SK-N-SH treated with all-trans-retinoic acid at 6 μM for 48 hours (cell line): ENCODE results near the gene ANKRD42.

Source experiments
- ESRRG ChIP-seq: fragments of 250-450 bp; sonication (Bioruptor Pico); IDR thresholded peaks from 2 replicates; pipeline ENCODE4 v1.6.1; 2021; ENCODE audit warnings: mild to moderate bottlenecking
- GLIS3 ChIP-seq: fragments of 250-450 bp; sonication (Bioruptor Pico); IDR thresholded peaks from 2 replicates; pipeline ENCODE4 v1.5.0; 2020; ENCODE audit warnings: mild to moderate bottlenecking, moderate library complexity
- ISL1 ChIP-seq: fragments of 250-450 bp; sonication (Bioruptor Pico); IDR thresholded peaks from 2 replicates; pipeline ENCODE4 v2.1.2; 2022; ENCODE audit warnings: mild to moderate bottlenecking, moderate library complexity
- OSR1 ChIP-seq: fragments of 250-450 bp; sonication (Bioruptor Pico); IDR thresholded peaks from 2 replicates; pipeline ENCODE4 v1.8.0; 2022; ENCODE audit warnings: moderate library complexity, mild to moderate bottlenecking, inconsistent platforms
- RARB ChIP-seq: fragments of 250-450 bp; sonication (Bioruptor Pico); IDR thresholded peaks from 2 replicates; pipeline ENCODE4 v1.8.0; 2021; ENCODE audit warnings: mild to moderate bottlenecking, moderate library complexity
- SNAI2 ChIP-seq: fragments of 250-450 bp; sonication (Bioruptor Pico); IDR thresholded peaks from 2 replicates; pipeline ENCODE4 v1.5.0; 2020; ENCODE audit warnings: mild to moderate bottlenecking, moderate library complexity
- TOX ChIP-seq: fragments of 250-450 bp; sonication (Bioruptor Pico); IDR thresholded peaks from 2 replicates; pipeline ENCODE4 v1.8.0; 2021; ENCODE audit warnings: mild to moderate bottlenecking, moderate library complexity, borderline replicate concordance
- ZFP3 ChIP-seq: fragments of 250-450 bp; sonication (Bioruptor Pico); IDR thresholded peaks from 2 replicates; pipeline ENCODE4 v1.5.0; 2020; ENCODE audit warnings: mild to moderate bottlenecking, moderate library complexity
- ZNF565 ChIP-seq: fragments of 450-650 bp; formaldehyde crosslinking; conservative IDR thresholded peaks from 2 replicates; pipeline ENCODE4 v1.5.0; 2020; ENCODE audit warnings: low read depth, mild to moderate bottlenecking, moderate library complexity
- TF ChIP-seq, protein P1 (sequence below): fragments of 250-450 bp; sonication (Bioruptor Pico); IDR thresholded peaks from 2 replicates; pipeline ENCODE4 v1.5.1; 2021; ENCODE audit warnings: mild to moderate bottlenecking, moderate library complexity
- TF ChIP-seq, protein P2 (sequence below): fragments of 250-450 bp; sonication (Bioruptor Pico); IDR thresholded peaks from 2 replicates; pipeline ENCODE4 v1.8.0; 2020; ENCODE audit warnings: mild to moderate bottlenecking, moderate library complexity, borderline replicate concordance
- TF ChIP-seq, protein P3 (sequence below): fragments of 250-450 bp; sonication (Bioruptor Pico); IDR thresholded peaks from 2 replicates; pipeline ENCODE4 v1.5.0; 2020; ENCODE audit warnings: mild to moderate bottlenecking, moderate library complexity
- TF ChIP-seq, protein P4 (sequence below): fragments of 250-450 bp; sonication (Bioruptor Pico); IDR thresholded peaks from 2 replicates; pipeline ENCODE4 v1.5.1; 2020; ENCODE audit warnings: low read depth, mild to moderate bottlenecking, moderate library complexity
- TF ChIP-seq, protein P5 (sequence below): fragments of 250-450 bp; sonication (Bioruptor Pico); IDR thresholded peaks from 2 replicates; pipeline ENCODE4 v1.8.0; 2021; ENCODE audit warnings: low read depth, mild to moderate bottlenecking, moderate library complexity, borderline replicate concordance

DNA sequence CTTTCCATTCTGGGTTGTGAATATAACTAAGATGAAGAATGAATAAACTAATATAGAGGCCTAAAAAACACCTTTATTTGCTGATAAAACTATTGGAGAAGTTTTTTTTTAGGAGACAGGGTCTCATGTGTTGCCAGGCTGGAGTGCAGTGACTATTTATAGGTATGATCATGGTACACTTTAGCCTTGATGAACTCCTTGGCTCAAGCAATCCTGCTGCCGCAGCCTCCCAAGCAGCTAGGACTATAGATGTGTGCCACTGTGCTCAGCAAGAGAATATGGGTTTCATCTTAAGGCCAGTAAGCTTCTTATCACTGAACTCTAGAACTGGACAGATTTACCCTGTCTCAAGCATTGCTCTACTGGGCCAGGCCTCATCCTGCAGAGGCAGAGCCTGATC is 66.0 kb downstream of the ANKRD42 start:
- TF ChIP-seq, protein P1, sequence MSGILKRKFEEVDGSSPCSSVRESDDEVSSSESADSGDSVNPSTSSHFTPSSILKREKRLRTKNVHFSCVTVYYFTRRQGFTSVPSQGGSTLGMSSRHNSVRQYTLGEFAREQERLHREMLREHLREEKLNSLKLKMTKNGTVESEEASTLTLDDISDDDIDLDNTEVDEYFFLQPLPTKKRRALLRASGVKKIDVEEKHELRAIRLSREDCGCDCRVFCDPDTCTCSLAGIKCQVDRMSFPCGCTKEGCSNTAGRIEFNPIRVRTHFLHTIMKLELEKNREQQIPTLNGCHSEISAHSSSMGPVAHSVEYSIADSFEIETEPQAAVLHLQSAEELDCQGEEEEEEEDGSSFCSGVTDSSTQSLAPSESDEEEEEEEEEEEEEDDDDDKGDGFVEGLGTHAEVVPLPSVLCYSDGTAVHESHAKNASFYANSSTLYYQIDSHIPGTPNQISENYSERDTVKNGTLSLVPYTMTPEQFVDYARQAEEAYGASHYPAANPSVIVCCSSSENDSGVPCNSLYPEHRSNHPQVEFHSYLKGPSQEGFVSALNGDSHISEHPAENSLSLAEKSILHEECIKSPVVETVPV (CRISPR knock-in tag): no peak
- TF ChIP-seq, protein P2, sequence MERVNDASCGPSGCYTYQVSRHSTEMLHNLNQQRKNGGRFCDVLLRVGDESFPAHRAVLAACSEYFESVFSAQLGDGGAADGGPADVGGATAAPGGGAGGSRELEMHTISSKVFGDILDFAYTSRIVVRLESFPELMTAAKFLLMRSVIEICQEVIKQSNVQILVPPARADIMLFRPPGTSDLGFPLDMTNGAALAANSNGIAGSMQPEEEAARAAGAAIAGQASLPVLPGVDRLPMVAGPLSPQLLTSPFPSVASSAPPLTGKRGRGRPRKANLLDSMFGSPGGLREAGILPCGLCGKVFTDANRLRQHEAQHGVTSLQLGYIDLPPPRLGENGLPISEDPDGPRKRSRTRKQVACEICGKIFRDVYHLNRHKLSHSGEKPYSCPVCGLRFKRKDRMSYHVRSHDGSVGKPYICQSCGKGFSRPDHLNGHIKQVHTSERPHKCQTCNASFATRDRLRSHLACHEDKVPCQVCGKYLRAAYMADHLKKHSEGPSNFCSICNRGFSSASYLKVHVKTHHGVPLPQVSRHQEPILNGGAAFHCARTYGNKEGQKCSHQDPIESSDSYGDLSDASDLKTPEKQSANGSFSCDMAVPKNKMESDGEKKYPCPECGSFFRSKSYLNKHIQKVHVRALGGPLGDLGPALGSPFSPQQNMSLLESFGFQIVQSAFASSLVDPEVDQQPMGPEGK (CRISPR knock-in tag): no peak
- TF ChIP-seq GLIS3 (CRISPR knock-in tag) (no peak), RARB (no peak), TOX (CRISPR knock-in tag) (no peak), ISL1 (CRISPR knock-in tag) (no peak), ZNF565 (CRISPR knock-in tag) (no peak), ZFP3 (CRISPR knock-in tag) (no peak), ESRRG (CRISPR knock-in tag) (no peak), OSR1 (CRISPR knock-in tag) (no peak), SNAI2 (CRISPR knock-in tag) (no peak)
- TF ChIP-seq, protein P3, sequence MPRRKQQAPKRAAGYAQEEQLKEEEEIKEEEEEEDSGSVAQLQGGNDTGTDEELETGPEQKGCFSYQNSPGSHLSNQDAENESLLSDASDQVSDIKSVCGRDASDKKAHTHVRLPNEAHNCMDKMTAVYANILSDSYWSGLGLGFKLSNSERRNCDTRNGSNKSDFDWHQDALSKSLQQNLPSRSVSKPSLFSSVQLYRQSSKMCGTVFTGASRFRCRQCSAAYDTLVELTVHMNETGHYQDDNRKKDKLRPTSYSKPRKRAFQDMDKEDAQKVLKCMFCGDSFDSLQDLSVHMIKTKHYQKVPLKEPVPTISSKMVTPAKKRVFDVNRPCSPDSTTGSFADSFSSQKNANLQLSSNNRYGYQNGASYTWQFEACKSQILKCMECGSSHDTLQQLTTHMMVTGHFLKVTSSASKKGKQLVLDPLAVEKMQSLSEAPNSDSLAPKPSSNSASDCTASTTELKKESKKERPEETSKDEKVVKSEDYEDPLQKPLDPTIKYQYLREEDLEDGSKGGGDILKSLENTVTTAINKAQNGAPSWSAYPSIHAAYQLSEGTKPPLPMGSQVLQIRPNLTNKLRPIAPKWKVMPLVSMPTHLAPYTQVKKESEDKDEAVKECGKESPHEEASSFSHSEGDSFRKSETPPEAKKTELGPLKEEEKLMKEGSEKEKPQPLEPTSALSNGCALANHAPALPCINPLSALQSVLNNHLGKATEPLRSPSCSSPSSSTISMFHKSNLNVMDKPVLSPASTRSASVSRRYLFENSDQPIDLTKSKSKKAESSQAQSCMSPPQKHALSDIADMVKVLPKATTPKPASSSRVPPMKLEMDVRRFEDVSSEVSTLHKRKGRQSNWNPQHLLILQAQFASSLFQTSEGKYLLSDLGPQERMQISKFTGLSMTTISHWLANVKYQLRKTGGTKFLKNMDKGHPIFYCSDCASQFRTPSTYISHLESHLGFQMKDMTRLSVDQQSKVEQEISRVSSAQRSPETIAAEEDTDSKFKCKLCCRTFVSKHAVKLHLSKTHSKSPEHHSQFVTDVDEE (CRISPR knock-in tag): no peak
- TF ChIP-seq, protein P4, sequence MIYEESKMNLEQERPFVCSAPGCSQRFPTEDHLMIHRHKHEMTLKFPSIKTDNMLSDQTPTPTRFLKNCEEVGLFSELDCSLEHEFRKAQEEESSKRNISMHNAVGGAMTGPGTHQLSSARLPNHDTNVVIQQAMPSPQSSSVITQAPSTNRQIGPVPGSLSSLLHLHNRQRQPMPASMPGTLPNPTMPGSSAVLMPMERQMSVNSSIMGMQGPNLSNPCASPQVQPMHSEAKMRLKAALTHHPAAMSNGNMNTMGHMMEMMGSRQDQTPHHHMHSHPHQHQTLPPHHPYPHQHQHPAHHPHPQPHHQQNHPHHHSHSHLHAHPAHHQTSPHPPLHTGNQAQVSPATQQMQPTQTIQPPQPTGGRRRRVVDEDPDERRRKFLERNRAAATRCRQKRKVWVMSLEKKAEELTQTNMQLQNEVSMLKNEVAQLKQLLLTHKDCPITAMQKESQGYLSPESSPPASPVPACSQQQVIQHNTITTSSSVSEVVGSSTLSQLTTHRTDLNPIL: no peak
- TF ChIP-seq, protein P5, sequence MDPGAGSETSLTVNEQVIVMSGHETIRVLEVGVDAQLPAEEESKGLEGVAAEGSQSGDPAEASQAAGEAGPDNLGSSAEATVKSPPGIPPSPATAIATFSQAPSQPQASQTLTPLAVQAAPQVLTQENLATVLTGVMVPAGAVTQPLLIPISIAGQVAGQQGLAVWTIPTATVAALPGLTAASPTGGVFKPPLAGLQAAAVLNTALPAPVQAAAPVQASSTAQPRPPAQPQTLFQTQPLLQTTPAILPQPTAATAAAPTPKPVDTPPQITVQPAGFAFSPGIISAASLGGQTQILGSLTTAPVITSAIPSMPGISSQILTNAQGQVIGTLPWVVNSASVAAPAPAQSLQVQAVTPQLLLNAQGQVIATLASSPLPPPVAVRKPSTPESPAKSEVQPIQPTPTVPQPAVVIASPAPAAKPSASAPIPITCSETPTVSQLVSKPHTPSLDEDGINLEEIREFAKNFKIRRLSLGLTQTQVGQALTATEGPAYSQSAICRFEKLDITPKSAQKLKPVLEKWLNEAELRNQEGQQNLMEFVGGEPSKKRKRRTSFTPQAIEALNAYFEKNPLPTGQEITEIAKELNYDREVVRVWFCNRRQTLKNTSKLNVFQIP (CRISPR knock-in tag): no peak
